Type B pancreatic cell (in vitro differentiated cells): ENCODE results near the gene ZFYVE9. TPM values are rescaled to one million over a fixed set of nuclear protein-coding genes. Genes with fewer than 3 reads are reported as not detected.
A peak's percentile ranks its signal among the peaks of the same experiment; 100 is the strongest.
"Not testable (repeated sequence)": the region's sequence is repeated elsewhere in the genome, so short reads cannot be mapped to it uniquely, and the experiment has no call there.

Experiments
- DNase-seq: peaks from one replicate; pipeline ENCODE4 v3.0.0; 2021; ENCODE audit warnings: mixed read lengths; ENCODE audit not compliant: unreplicated experiment; ENCODE audit errors: extremely low spot score
- H3K27ac Mint-ChIP-seq: 2 replicates; pipeline ENCODE4 v1.8.0; 2021; ENCODE audit warnings: mild to moderate bottlenecking, mixed read lengths
- H3K27me3 Mint-ChIP-seq: 2 replicates; pipeline ENCODE4 v1.8.0; 2021; ENCODE audit warnings: mixed read lengths
- H3K36me3 Mint-ChIP-seq: 2 replicates; pipeline ENCODE4 v1.8.0; 2021; ENCODE audit warnings: mixed read lengths
- H3K4me1 Mint-ChIP-seq: one replicate; pipeline ENCODE4 v1.8.0; 2021; ENCODE audit warnings: mixed read lengths; ENCODE audit not compliant: unreplicated experiment
- H3K4me3 Mint-ChIP-seq: 2 replicates; pipeline ENCODE4 v1.8.0; 2021; ENCODE audit warnings: mild to moderate bottlenecking, mixed read lengths
- H3K9me3 Mint-ChIP-seq: 2 replicates; pipeline ENCODE4 v1.8.0; 2021; ENCODE audit warnings: mixed read lengths
- total RNA-seq: library from RNA; stranded (reverse); gene quantifications from 2 replicates; pipeline ENCODE4 v1.2.1, GENCODE V29; 2021; ENCODE audit warnings: low replicate concordance
- TF ChIP-seq, protein P1 (sequence below): fragments of 200-600 bp; sonication (generic); conservative IDR thresholded peaks from 2 replicates; pipeline ENCODE4 v1.5.0; 2021; ENCODE audit warnings: antibody characterized with exemption, mild to moderate bottlenecking

The ZFYVE9 gene
- total RNA-seq, 1 donor from 2014 or later = 30.6 TPM

DNA sequence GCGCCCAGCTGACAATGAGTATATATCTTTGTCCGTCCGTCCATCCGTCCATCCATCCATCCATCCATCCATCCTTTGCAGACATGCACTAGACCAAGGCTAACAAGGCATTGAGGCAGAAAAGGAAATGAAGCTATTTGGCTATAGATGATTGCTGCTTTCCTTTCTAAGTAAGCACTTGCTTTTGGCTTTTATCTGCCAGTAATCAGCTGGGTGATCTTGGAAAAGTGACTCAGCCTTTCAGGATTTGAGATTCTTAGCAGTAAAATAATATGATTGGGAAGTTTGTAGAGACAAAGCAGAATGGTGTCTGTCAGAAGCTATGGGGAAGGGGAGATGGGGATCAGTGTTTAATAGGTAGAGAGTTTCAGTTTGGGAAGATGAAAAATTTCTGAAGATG, 22.7 kb downstream of the ZFYVE9 start:
- TF ChIP-seq, protein P1, sequence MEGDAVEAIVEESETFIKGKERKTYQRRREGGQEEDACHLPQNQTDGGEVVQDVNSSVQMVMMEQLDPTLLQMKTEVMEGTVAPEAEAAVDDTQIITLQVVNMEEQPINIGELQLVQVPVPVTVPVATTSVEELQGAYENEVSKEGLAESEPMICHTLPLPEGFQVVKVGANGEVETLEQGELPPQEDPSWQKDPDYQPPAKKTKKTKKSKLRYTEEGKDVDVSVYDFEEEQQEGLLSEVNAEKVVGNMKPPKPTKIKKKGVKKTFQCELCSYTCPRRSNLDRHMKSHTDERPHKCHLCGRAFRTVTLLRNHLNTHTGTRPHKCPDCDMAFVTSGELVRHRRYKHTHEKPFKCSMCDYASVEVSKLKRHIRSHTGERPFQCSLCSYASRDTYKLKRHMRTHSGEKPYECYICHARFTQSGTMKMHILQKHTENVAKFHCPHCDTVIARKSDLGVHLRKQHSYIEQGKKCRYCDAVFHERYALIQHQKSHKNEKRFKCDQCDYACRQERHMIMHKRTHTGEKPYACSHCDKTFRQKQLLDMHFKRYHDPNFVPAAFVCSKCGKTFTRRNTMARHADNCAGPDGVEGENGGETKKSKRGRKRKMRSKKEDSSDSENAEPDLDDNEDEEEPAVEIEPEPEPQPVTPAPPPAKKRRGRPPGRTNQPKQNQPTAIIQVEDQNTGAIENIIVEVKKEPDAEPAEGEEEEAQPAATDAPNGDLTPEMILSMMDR = no peak
- no peak for DNase-seq
- H3K4me1 Mint-ChIP-seq = peaks cover 9% of the 10 kb centered on the region
- no peaks in the 10 kb centered on the region for H3K9me3 Mint-ChIP-seq
- H3K27me3 Mint-ChIP-seq = no peaks in the 10 kb centered on the region
- no peak overlapping the region for H3K27ac Mint-ChIP-seq
- peaks cover 14% of the 10 kb centered on the region for H3K36me3 Mint-ChIP-seq
- H3K4me3 Mint-ChIP-seq = no peak overlapping the region

DNA sequence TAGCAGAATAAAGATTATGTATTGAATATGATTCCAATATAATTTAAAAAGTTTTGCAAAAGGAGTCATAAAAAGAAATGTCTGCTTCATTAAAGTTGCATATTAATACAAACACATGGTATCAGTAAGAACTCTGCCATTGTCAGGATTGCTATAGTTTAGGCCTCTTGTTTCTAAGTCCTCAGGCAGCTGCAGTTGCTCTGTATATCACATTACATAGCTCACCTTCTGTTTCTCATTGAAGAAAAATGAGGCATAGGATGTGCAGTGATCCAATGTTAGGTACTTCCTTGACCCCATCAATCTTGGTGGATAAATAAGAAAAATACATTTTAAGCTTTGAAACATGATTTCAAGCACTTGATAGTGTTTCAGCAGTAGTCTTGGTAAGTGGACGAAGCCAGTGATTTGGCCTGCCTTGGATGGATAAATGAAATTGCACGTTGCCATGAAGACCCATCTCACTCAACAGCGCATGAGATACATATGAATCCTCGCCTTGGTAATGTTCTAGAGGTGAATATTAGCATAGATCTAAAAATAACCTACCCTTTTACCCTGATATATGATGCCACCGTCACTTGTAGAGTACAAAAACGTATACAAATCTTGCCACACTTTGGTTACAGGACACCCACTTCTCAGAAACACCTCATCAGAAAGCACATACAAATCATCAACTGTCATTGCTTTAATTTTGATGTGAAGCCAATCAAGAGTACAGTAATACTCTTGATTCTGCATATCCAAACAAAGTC, 25.3 kb downstream of the ZFYVE9 start:
- Mint-ChIP-seq H3K4me3 (no peak overlapping the region), H3K4me1 (peaks cover 9% of the 10 kb centered on the region), H3K27me3 (no peaks in the 10 kb centered on the region), H3K9me3 (peaks cover 4% of the 10 kb centered on the region), H3K36me3 (peaks cover 9% of the 10 kb centered on the region), H3K27ac (peak overlapping the region; percentile 9)
- DNase-seq = no peak
- TF ChIP-seq, protein P1 = no peak

DNA sequence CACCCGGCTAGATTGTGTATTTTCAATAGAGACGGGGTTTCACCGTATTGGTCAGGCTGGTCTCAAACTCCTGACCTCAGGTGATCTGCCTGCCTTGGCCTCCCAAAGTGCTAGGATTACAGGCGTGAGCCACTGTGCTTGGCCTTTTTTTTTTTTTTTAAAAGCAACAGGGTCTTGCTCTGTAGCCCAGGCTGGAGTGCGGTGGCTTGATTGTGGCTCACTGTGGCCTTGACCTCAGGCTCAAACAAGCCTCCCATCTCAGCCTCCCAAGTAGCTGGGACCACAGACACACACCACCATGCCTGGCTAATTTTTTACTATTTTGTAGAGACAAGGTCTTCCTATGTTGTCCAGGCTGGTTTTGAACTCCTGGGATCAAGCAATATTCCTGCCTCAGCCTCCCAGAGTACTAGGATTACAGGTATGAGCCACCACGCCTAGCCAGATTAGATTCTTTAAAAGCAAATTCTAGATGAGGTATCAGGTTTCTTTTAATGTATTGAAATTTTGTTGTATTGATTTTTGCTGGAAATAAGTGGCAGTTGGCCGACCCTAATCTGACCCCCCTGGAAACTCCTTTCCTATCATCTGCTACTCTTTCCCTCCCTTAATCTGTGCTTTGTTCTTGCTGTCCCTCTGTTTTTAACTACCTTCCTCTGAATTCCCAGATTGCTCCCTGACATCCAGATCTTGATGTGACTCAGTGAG, 26.6 kb downstream of the ZFYVE9 start:
- no peak overlapping the region for H3K27ac Mint-ChIP-seq

DNA sequence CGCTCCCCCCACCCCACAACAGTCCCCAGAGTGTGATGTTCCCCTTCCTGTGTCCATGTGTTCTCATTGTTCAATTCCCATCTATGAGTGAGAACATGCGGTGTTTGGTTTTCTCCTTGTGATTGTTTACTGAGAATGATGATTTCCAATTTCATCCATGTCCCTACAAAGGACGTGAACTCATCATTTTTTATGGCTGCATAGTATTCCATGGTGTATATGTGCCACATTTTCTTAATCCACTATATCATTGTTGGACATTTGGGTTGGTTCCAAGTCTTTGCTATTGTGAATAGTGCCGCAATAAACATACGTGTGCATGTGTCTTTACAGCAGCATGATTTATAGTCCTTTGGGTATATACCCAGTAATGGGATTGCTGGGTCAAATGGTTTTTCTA, 29.3 kb downstream of the ZFYVE9 start:
- H3K9me3 Mint-ChIP-seq, DNase-seq, H3K27me3 Mint-ChIP-seq, H3K36me3 Mint-ChIP-seq, H3K4me3 Mint-ChIP-seq, H3K4me1 Mint-ChIP-seq, H3K27ac Mint-ChIP-seq: not testable (repeated sequence)

More for the DNA sequence above, 26.6 kb downstream of the ZFYVE9 start:
- no peak for DNase-seq
- Mint-ChIP-seq H3K4me3 (no peak overlapping the region), H3K36me3 (peaks cover 6% of the 10 kb centered on the region), H3K4me1 (peaks cover 9% of the 10 kb centered on the region), H3K27me3 (no peaks in the 10 kb centered on the region), H3K9me3 (peaks cover 4% of the 10 kb centered on the region)
- TF ChIP-seq, protein P1 = no peak

- H3K27ac Mint-ChIP-seq = no peak overlapping the region
- H3K27me3 Mint-ChIP-seq = no peaks in the 10 kb centered on the region
- peaks cover 6% of the 10 kb centered on the region for H3K4me1 Mint-ChIP-seq
- peak overlapping the region; percentile 7 for H3K4me3 Mint-ChIP-seq
- peaks cover 16% of the 10 kb centered on the region for H3K9me3 Mint-ChIP-seq
- TF ChIP-seq, protein P1 = no peak
- peaks cover 10% of the 10 kb centered on the region for H3K36me3 Mint-ChIP-seq
- no peak for DNase-seq
Observed at GRCh38 chr1:52179073-52179472, 37.2 kb downstream of the ZFYVE9 start.

DNA sequence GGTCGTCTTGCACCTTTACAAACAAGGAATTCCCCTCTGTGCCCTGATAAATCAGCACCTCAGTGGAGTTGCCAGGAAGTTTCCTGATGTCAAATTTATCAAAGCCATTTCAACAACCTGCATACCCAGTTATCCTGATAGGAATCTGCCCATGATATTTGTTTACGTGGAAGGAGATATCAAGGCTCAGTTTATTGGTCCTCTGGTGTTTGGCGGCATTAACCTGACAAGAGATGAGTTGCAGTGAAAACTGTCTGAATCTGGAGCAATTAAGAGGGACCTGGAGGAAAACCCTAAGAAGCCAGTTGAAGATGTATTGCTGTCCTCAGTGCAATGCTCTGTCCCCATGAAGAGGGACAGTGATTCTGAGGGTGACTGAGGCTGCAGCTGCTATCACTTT, 38.3 kb downstream of the ZFYVE9 start:
- Mint-ChIP-seq H3K36me3 (peaks cover 10% of the 10 kb centered on the region), H3K27me3 (no peaks in the 10 kb centered on the region)

GRCh38 chr1:52181759-52182158, 39.9 kb downstream of the ZFYVE9 start:
- peaks cover 16% of the 10 kb centered on the region for H3K9me3 Mint-ChIP-seq
- H3K4me3 Mint-ChIP-seq, DNase-seq, H3K27me3 Mint-ChIP-seq, H3K27ac Mint-ChIP-seq, H3K4me1 Mint-ChIP-seq, H3K36me3 Mint-ChIP-seq: not testable (repeated sequence)

More for the DNA sequence above, 38.3 kb downstream of the ZFYVE9 start:
- Mint-ChIP-seq H3K27ac (no peak overlapping the region), H3K4me3 (no peak overlapping the region), H3K4me1 (peaks cover 6% of the 10 kb centered on the region), H3K9me3 (peaks cover 16% of the 10 kb centered on the region)
- TF ChIP-seq, protein P1 = no peak
- no peak for DNase-seq

GRCh38 chr1:52182328-52182727, 40.4 kb downstream of the ZFYVE9 start:
- H3K27me3 Mint-ChIP-seq, H3K4me3 Mint-ChIP-seq, H3K36me3 Mint-ChIP-seq, DNase-seq, H3K4me1 Mint-ChIP-seq: not testable (repeated sequence)
- peak overlapping the region; percentile 64 for H3K27ac Mint-ChIP-seq
- H3K9me3 Mint-ChIP-seq = peaks cover 15% of the 10 kb centered on the region
